GM06990 (cell line): Measurements from ENCODE around the gene IL10RB.

Source experiments
- DNase-seq: peaks from one replicate; pipeline ENCODE4 v3.0.0-alpha.2; 2011; ENCODE audit not compliant: insufficient read length; ENCODE audit errors: extremely low read depth
- H3K27me3 ChIP-seq: replicated peaks from 2 replicates; pipeline ENCODE4 v1.6.0; 2011; ENCODE audit warnings: low read length; ENCODE audit not compliant: control insufficient read depth, insufficient read depth
- H3K36me3 ChIP-seq: 2 replicates; pipeline ENCODE4 v1.5.1; 2011; ENCODE audit warnings: low read length; ENCODE audit not compliant: control insufficient read depth, insufficient read depth
- H3K4me3 ChIP-seq: replicated peaks from 2 replicates; pipeline ENCODE4 v1.5.1; 2011; ENCODE audit warnings: low read depth, mild to moderate bottlenecking, control low read depth, low read length
- CTCF ChIP-seq: IDR thresholded peaks from 2 replicates; pipeline ENCODE4 v1.5.1; 2011; ENCODE audit warnings: low read length, control low read depth, mild to moderate bottlenecking, inconsistent platforms; ENCODE audit not compliant: insufficient read depth, poor library complexity, severe bottlenecking

IL10RB gene

GRCh38 chr21:33332143-33332542, 66.0 kb downstream of the IL10RB start:
- no peaks in the 10 kb centered on the region for H3K27me3 ChIP-seq
- peak; percentile 46 for DNase-seq
- TF ChIP-seq CTCF: no peak
- H3K4me3 ChIP-seq: no peak overlapping the region
- peaks cover 5% of the 10 kb centered on the region for H3K36me3 ChIP-seq

GRCh38 chr21:33334191-33334590, 68.0 kb downstream of the IL10RB start:
- Histone ChIP-seq H3K27me3 (no peaks in the 10 kb centered on the region), H3K4me3 (no peak overlapping the region), H3K36me3 (peaks cover 5% of the 10 kb centered on the region)
- TF ChIP-seq CTCF: no peak
- no peak for DNase-seq

GRCh38 chr21:33334824-33335223, 68.7 kb downstream of the IL10RB start:
- peaks cover 5% of the 10 kb centered on the region for H3K36me3 ChIP-seq

GRCh38 chr21:33339135-33339534, 73.0 kb downstream of the IL10RB start:
- H3K27me3 ChIP-seq: no peaks in the 10 kb centered on the region
- peaks cover 5% of the 10 kb centered on the region for H3K36me3 ChIP-seq
- no peak for TF ChIP-seq CTCF
- DNase-seq: no peak
- H3K4me3 ChIP-seq: no peak overlapping the region

More at GRCh38 chr21:33334824-33335223, 68.7 kb downstream of the IL10RB start:
- TF ChIP-seq CTCF: no peak
- H3K27me3 ChIP-seq: no peaks in the 10 kb centered on the region
- no peak for DNase-seq
- H3K4me3 ChIP-seq: no peak overlapping the region

GRCh38 chr21:33339918-33340317, 73.8 kb downstream of the IL10RB start:
- Histone ChIP-seq H3K4me3 (no peak overlapping the region), H3K27me3 (no peaks in the 10 kb centered on the region), H3K36me3 (peaks cover 5% of the 10 kb centered on the region)
- no peak for DNase-seq
- TF ChIP-seq CTCF: no peak

GRCh38 chr21:33345751-33346238, 79.6 kb downstream of the IL10RB start:
- H3K4me3 ChIP-seq: no peak overlapping the region
- TF ChIP-seq CTCF: no peak
- peaks cover 11% of the 10 kb centered on the region for H3K36me3 ChIP-seq

More at GRCh38 chr21:33345751-33346238, 79.6 kb downstream of the IL10RB start:
- no peak for DNase-seq
- H3K27me3 ChIP-seq: no peaks in the 10 kb centered on the region
